Spleen (tissue), 7 donors: Measurements from ENCODE around the gene ANKRD13B.

Experiments
- CTCF ChIP-seq, 11 experiments: fragments of 200-600 bp in 7 of 11; fragments of 450-650 bp in 4 of 11; sonication (generic) in 4 of 11; IDR thresholded peaks in 8 of 11; conservative IDR thresholded peaks in 3 of 11; 1 replicate in 7 of 11; 2 replicates in 4 of 11; pipeline versions ENCODE4 v1.4.0 to v1.8.0; 2016 to 2021; ENCODE audit warnings: antibody characterized with exemption in 11 of 11, inconsistent platforms in 4 of 11, mild to moderate bottlenecking in 1 of 11
- POLR2A ChIP-seq, 3 donors: fragments of 450-650 bp; IDR thresholded peaks; one replicate each; pipeline ENCODE4 v1.5.1; 2017; ENCODE audit warnings: antibody characterized with exemption in 3 of 3, mild to moderate bottlenecking in 1 of 3
- POLR2AphosphoS5 ChIP-seq, 3 donors: sonication (generic); formaldehyde crosslinking; IDR thresholded peaks; one replicate each; pipeline ENCODE4 v1.5.1; 2017; ENCODE audit warnings: antibody characterized with exemption in 3 of 3
- donor health status: DM: no; HTN: no; CAD: no; lungs with moderate emphysema.
- donor health status: DM: no; HTN: no; CAD: no.
- donor health status: DM: no; HTN: no; CAD: no.

- TF ChIP-seq POLR2A (IDR thresholded peaks at IDR 0.05) (no peak), CTCF (IDR thresholded peaks at IDR 0.05 in 8 of 11, conservative IDR thresholded peaks at IDR 0.05 in 3 of 11) (no peak), POLR2AphosphoS5 (IDR thresholded peaks at IDR 0.05) (no peak)
Observed at GRCh38 chr17:29616300-29617048, 23.5 kb downstream of the ANKRD13B start.
